SK-N-SH (cell line): ENCODE data around the gene MBLAC1. TPM values are rescaled to one million over a fixed set of nuclear protein-coding genes. Genes with fewer than 3 reads are reported as not detected.

ENCODE experiments used
- CTCF ChIA-PET: fragments of 300-600, 350-600 bp; formaldehyde crosslinking; extraction: SDS; loops from one replicate; lab custom pipeline; 2021; lab: Yijun Ruan, JAX
- POLR2A ChIA-PET: fragments of 350-600 bp; sonication (Branson Sonifier 250); formaldehyde crosslinking; extraction: SDS; loops from one replicate; lab custom pipeline; 2020; ENCODE audit warnings: antibody characterized with exemption, inconsistent platforms; lab: Yijun Ruan, JAX
- DNase-seq: peaks from one replicate; pipeline ENCODE4 v3.0.0; 2012
- H2AFZ ChIP-seq: fragments of 200-600 bp; sonication (generic); 2 replicates; pipeline ENCODE4 v1.8.1; 2016; ENCODE audit warnings: antibody characterized with exemption, mild to moderate bottlenecking, low read depth
- H3F3A ChIP-seq: fragments of 200-600 bp; sonication (generic); replicated peaks from 2 replicates; pipeline ENCODE3; 2016; ENCODE audit warnings: antibody characterized with exemption, mild to moderate bottlenecking; ENCODE audit not compliant: insufficient read depth
- H3K27ac ChIP-seq, 2 experiments: fragments of 200-500 bp in 1 of 2; fragments of 200-600 bp in 1 of 2; sonication (Bioruptor generic) in 1 of 2; sonication (generic), shearing (Covaris generic) in 1 of 2; 2 replicates each; pipeline versions ENCODE4 v1.5.1 to v1.6.1; 2014 to 2016; ENCODE audit warnings: low read depth in 2 of 2, inconsistent platforms in 1 of 2, low read length in 1 of 2, mild to moderate bottlenecking in 1 of 2, mixed read lengths in 1 of 2
- H3K27me3 ChIP-seq: fragments of 200-600 bp; sonication (generic), shearing (Covaris generic); 2 replicates; pipeline ENCODE4 v1.6.1; 2016; ENCODE audit warnings: mixed run types; ENCODE audit not compliant: insufficient read depth
- H3K36me3 ChIP-seq, 2 experiments: fragments of 200-500 bp in 1 of 2; fragments of 200-600 bp in 1 of 2; sonication (Bioruptor generic) in 1 of 2; sonication (generic) in 1 of 2; replicated peaks in 1 of 2; 2 replicates each; pipeline versions ENCODE3 to v1.5.1; 2014 to 2016; ENCODE audit warnings: low read length in 1 of 2, mild to moderate bottlenecking in 1 of 2; ENCODE audit not compliant: insufficient read depth in 2 of 2, control insufficient read depth in 1 of 2
- H3K4me1 ChIP-seq, 2 experiments: fragments of 200-500 bp in 1 of 2; fragments of 200-600 bp in 1 of 2; sonication (Bioruptor generic) in 1 of 2; sonication (generic), shearing (Covaris generic) in 1 of 2; 2 replicates each; pipeline versions ENCODE4 v1.5.1 to v1.6.1; 2014 to 2016; ENCODE audit warnings: low read depth in 1 of 2, low read length in 1 of 2, mixed run types in 1 of 2; ENCODE audit not compliant: insufficient read depth in 2 of 2, control insufficient read depth in 1 of 2
- H3K4me2 ChIP-seq: fragments of 200-600 bp; sonication (generic), shearing (Covaris generic); 2 replicates; pipeline ENCODE4 v1.6.1; 2017; ENCODE audit warnings: mixed run types
- H3K4me3 ChIP-seq, 2 experiments: fragments of 200-500 bp in 1 of 2; fragments of 200-600 bp in 1 of 2; sonication (Bioruptor generic) in 1 of 2; sonication (generic), shearing (Covaris generic) in 1 of 2; 2 replicates each; pipeline versions ENCODE4 v1.5.1 to v1.8.1; 2014 to 2016; ENCODE audit warnings: low read depth in 2 of 2, inconsistent platforms in 1 of 2, low read length in 1 of 2, mild to moderate bottlenecking in 1 of 2, mixed read lengths in 1 of 2, moderate library complexity in 1 of 2
- H3K79me2 ChIP-seq: fragments of 200-600 bp; sonication (generic); 2 replicates; pipeline ENCODE4 v1.8.1; 2017; ENCODE audit warnings: mild to moderate bottlenecking; ENCODE audit not compliant: insufficient read depth
- H3K9ac ChIP-seq: fragments of 200-600 bp; sonication (generic); 2 replicates; pipeline ENCODE4 v1.6.1; 2017; ENCODE audit warnings: mixed run types
- H3K9me2 ChIP-seq: fragments of 200-600 bp; sonication (generic); 2 replicates; pipeline ENCODE4 v1.6.1; 2017; ENCODE audit warnings: mixed run types
- H3K9me3 ChIP-seq: fragments of 200-600 bp; sonication (generic); 2 replicates; pipeline ENCODE4 v1.6.1; 2017; ENCODE audit warnings: mixed run types, mild to moderate bottlenecking, moderate library complexity
- H4K20me1 ChIP-seq: fragments of 200-600 bp; sonication (generic); 2 replicates; pipeline ENCODE4 v1.6.1; 2017; ENCODE audit warnings: mild to moderate bottlenecking, mixed run types; ENCODE audit not compliant: insufficient read depth
- CTCF ChIP-seq: fragments of 200-600 bp; sonication (generic); IDR thresholded peaks from 2 replicates; pipeline ENCODE4 v1.6.1; 2017; ENCODE audit warnings: antibody characterized with exemption, mild to moderate bottlenecking, moderate library complexity
- FOXJ3 ChIP-seq: sonication (generic); formaldehyde crosslinking; IDR thresholded peaks from 2 replicates; pipeline ENCODE4 v1.5.1; 2020; ENCODE audit warnings: mild to moderate bottlenecking, missing genetic modification reagents
- IRF3 ChIP-seq: fragments of 150-350 bp; IDR thresholded peaks from 2 replicates; pipeline ENCODE4 v1.6.1; 2016; ENCODE audit warnings: mild to moderate bottlenecking, low read depth, low read length
- MAX ChIP-seq: IDR thresholded peaks from 2 replicates; pipeline ENCODE4 v1.4.0; 2012; ENCODE audit warnings: low read depth
- MXI1 ChIP-seq: IDR thresholded peaks from 2 replicates; pipeline ENCODE4 v1.6.1; 2012; ENCODE audit warnings: mild to moderate bottlenecking, low read depth, low read length, improper control_type of control experiment
- NFIC ChIP-seq: IDR thresholded peaks from 2 replicates; pipeline ENCODE4 v1.4.0; 2012; ENCODE audit warnings: borderline replicate concordance
- RFX5 ChIP-seq: IDR thresholded peaks from 2 replicates; pipeline ENCODE4 v1.6.1; 2012; ENCODE audit warnings: mild to moderate bottlenecking, improper control_type of control experiment, low read length
- RXRA ChIP-seq: IDR thresholded peaks from 2 replicates; pipeline ENCODE4 v1.4.0; 2012; ENCODE audit warnings: low read depth, mild to moderate bottlenecking, borderline replicate concordance
- TAF1 ChIP-seq: IDR thresholded peaks from 2 replicates; pipeline ENCODE4 v1.6.1; 2012; ENCODE audit warnings: low read depth, mild to moderate bottlenecking, low read length, moderate library complexity, borderline replicate concordance
- TEAD4 ChIP-seq: IDR thresholded peaks from 2 replicates; pipeline ENCODE4 v1.4.0; 2012; ENCODE audit warnings: mild to moderate bottlenecking, borderline replicate concordance; ENCODE audit not compliant: insufficient read depth
- USF2 ChIP-seq: fragments of 150-350 bp; IDR thresholded peaks from 2 replicates; pipeline ENCODE4 v1.6.1; 2017; ENCODE audit warnings: antibody characterized with exemption, low read length, low read depth, borderline replicate concordance
- ZBTB33 ChIP-seq: IDR thresholded peaks from 2 replicates; pipeline ENCODE4 v1.4.0; 2012; ENCODE audit warnings: low read depth, borderline replicate concordance
- WGBS: methylation state at CpG from one replicate; pipeline ENCODE4 v1.1.6; 2017; ENCODE audit warnings: low lambda C conversion rate; 5-methylcytosine and 5-hydroxymethylcytosine counted together
- polyA plus RNA-seq, 3 experiments: library from polyadenylated mRNA; depleted of rRNA; stranded (reverse); fragments of >200 nt; gene quantifications; 2 replicates each; pipeline ENCODE4 v1.2.3, GENCODE V29; 2012

Gene MBLAC1
- polyA plus RNA-seq, 1 of the 3 experiments (the other 2 are of a cell fraction) = 4.4 TPM

GRCh38 chr7:100088095-100088620 is 38.6 kb upstream of the MBLAC1 start:
- H3K4me1 ChIP-seq = peaks cover 18 to 33% of the 10 kb centered on the region in 2 experiments; a peak in 3 of 4 replicates
- 93% methylated on average over 11 of the region's 11 CpGs for WGBS
- peak overlapping the region; percentile 93 for H3K4me2 ChIP-seq
- peaks cover 27 to 30% of the 10 kb centered on the region in 2 experiments for H3K36me3 ChIP-seq
- ChIA-PET POLR2A (interaction anchor here (0.7 to 7.5 kb wide), 4 partner anchors 13 to 342 kb away, joined by 3 to 98 read pairs (median 3); partner anchors contain the start of genes AP4M1, MCM7 and MEPCE), CTCF (interaction anchor here (0.8 to 1.0 kb wide), 3 partner anchors 45 to 159 kb away, joined by 3 to 4 read pairs (median 3); partner anchors contain the start of gene GJC3)
- no peaks in the 10 kb centered on the region for H3K9me3 ChIP-seq
- peak overlapping the region; percentile 87 for H3K9ac ChIP-seq
- H3F3A ChIP-seq = peaks cover 66% of the 10 kb centered on the region
- peak overlapping the region; percentile 84 to 98 for H3K27ac ChIP-seq
- TF ChIP-seq IRF3 = no peak
- no peak for TF ChIP-seq RXRA
- no peak for TF ChIP-seq NFIC
- no peak for TF ChIP-seq USF2
- no peak for TF ChIP-seq RFX5
- no peak for TF ChIP-seq CTCF
- TF ChIP-seq ZBTB33 = no peak
- no peak for TF ChIP-seq MAX
- no peak for TF ChIP-seq TEAD4
- TF ChIP-seq FOXJ3 (CRISPR knock-in tag) = no peak
- no peak for TF ChIP-seq MXI1
- no peak for TF ChIP-seq TAF1
- TF ChIP-seq, all 33 proteins: peak for 0
- H3K4me3 ChIP-seq = peak overlapping the region; percentile 71 to 87
- no peaks in the 10 kb centered on the region for H3K27me3 ChIP-seq
- no peaks in the 10 kb centered on the region for H3K9me2 ChIP-seq
- H3K79me2 ChIP-seq = peaks cover 47% of the 10 kb centered on the region
- H2AFZ ChIP-seq = peak overlapping the region; percentile 64; the same call in 1 of the 2 replicates
- no peak for DNase-seq
- H4K20me1 ChIP-seq = no peaks in the 10 kb centered on the region
